NCI-H82 (cell line): Measurements from ENCODE around the gene UBL3.

Source experiments
- DNase-seq: peaks from one replicate; lab custom pipeline; 2025; lab: John Stamatoyannopoulos, UW

The UBL3 gene

GRCh38 chr13:29857085-29857484 lies 6.7 kb upstream of the UBL3 start:
- no peak for DNase-seq

GRCh38 chr13:29856426-29856825 lies 6.0 kb upstream of the UBL3 start:
- no peak for DNase-seq

- DNase-seq = no peak
These were observed 5.4 kb upstream of the UBL3 start for GRCh38 chr13:29855784-29856183.

GRCh38 chr13:29855009-29855408 lies 4.6 kb upstream of the UBL3 start:
- DNase-seq = no peak

GRCh38 chr13:29853131-29853530 lies 2.7 kb upstream of the UBL3 start:
- DNase-seq = no peak

GRCh38 chr13:29852472-29853054 lies 2.1 kb upstream of the UBL3 start:
- no peak for DNase-seq

- peak; percentile 84 for DNase-seq
These were observed 645 bp downstream of the UBL3 start for GRCh38 chr13:29849731-29850212.

- DNase-seq = peak; percentile 71
These were observed 1.3 kb downstream of the UBL3 start for GRCh38 chr13:29849071-29849631.

GRCh38 chr13:29847501-29847983 lies 2.9 kb downstream of the UBL3 start:
- DNase-seq = peak; percentile 78

GRCh38 chr13:29846475-29847256 lies 3.8 kb downstream of the UBL3 start:
- peak; percentile 37 for DNase-seq

GRCh38 chr13:29845440-29846056 lies 4.9 kb downstream of the UBL3 start:
- no peak for DNase-seq

GRCh38 chr13:29844441-29844840 lies 6.0 kb downstream of the UBL3 start:
- DNase-seq = no peak

GRCh38 chr13:29840585-29840984 lies 9.8 kb downstream of the UBL3 start:
- DNase-seq = no peak

GRCh38 chr13:29835280-29836061 lies 14.9 kb downstream of the UBL3 start:
- DNase-seq = no peak

GRCh38 chr13:29832761-29833298 lies 17.6 kb downstream of the UBL3 start:
- DNase-seq = peak; percentile 41

GRCh38 chr13:29830000-29830399 lies 20.4 kb downstream of the UBL3 start:
- DNase-seq = no peak

- DNase-seq = no peak
These were observed 31.3 kb downstream of the UBL3 start for GRCh38 chr13:29819143-29819542.

- DNase-seq = peak; percentile 89
These were observed 32.6 kb downstream of the UBL3 start for GRCh38 chr13:29817604-29818378.

GRCh38 chr13:29816715-29817114 lies 33.7 kb downstream of the UBL3 start:
- peak; percentile 37 for DNase-seq

GRCh38 chr13:29815336-29815735 lies 35.1 kb downstream of the UBL3 start:
- DNase-seq = no peak

GRCh38 chr13:29810898-29811297 lies 39.5 kb downstream of the UBL3 start:
- DNase-seq = no peak
